ENCODE data around the gene RCC1.

The RCC1 gene

GRCh38 chr1:28499553-28499952, 6.3 kb upstream of the RCC1 start:
- no CpG with 5 or more reads among the region's 4 CpGs for WGBS (ENCODE audit: extremely low coverage, insufficient coverage, low lambda C conversion rate)
- no peak overlapping the region for H3K18ac ChIP-seq (ENCODE audit: low read length)
- no peaks in the 10 kb centered on the region for H3K79me2 ChIP-seq (ENCODE audit: control insufficient read depth, insufficient read depth, low read length)

GRCh38 chr1:28501925-28502324, 3.9 kb upstream of the RCC1 start:
- Histone ChIP-seq H3K18ac (ENCODE audit: low read length) (no peak overlapping the region), H3K4ac (ENCODE audit: low read depth, low read length) (no peak overlapping the region)
- WGBS (ENCODE audit: extremely low coverage, insufficient coverage, low lambda C conversion rate): no CpG with 5 or more reads among the region's 4 CpGs

More at GRCh38 chr1:28499553-28499952, 6.3 kb upstream of the RCC1 start:
- Histone ChIP-seq H2BK5ac (ENCODE audit: low read length) (no peak overlapping the region), H3K36me3 (ENCODE audit: control insufficient read depth, insufficient read depth, low read length) (peaks cover 3% of the 10 kb centered on the region), H3K27ac (ENCODE audit: low read depth, low read length) (no peak overlapping the region), H3K27me3 (ENCODE audit: insufficient read depth, low read length, poor library complexity) (no peaks in the 10 kb centered on the region), H3K4ac (ENCODE audit: low read depth, low read length) (no peak overlapping the region), H3K9ac (ENCODE audit: low read length) (no peak overlapping the region), H2BK15ac (replicated peaks; ENCODE audit: low read depth) (no peak overlapping the region), H3K56ac (ENCODE audit: low read length) (no peak overlapping the region), H3K4me3 (ENCODE audit: low read length) (no peak overlapping the region), H3K4me1 (ENCODE audit: control insufficient read depth, low read depth, low read length) (no peaks in the 10 kb centered on the region), H4K5ac (ENCODE audit: low read length) (no peak overlapping the region), H3K23ac (ENCODE audit: low read length) (no peak overlapping the region), H2AK5ac (ENCODE audit: low read length) (no peak overlapping the region), H3K4me2 (ENCODE audit: low read length) (no peak overlapping the region), H2BK120ac (ENCODE audit: low read depth, low read length) (no peak overlapping the region), H3K79me1 (ENCODE audit: low read length) (no peaks in the 10 kb centered on the region), H4K8ac (ENCODE audit: low read depth, low read length) (no peak overlapping the region)
- DNase-seq: no peak

GRCh38 chr1:28503117-28503516, 2.7 kb upstream of the RCC1 start:
- no peak overlapping the region for H3K9ac ChIP-seq (ENCODE audit: low read length)
- no peak overlapping the region for H2BK15ac ChIP-seq (replicated peaks; ENCODE audit: low read depth)
- H3K4me1 ChIP-seq (ENCODE audit: control insufficient read depth, low read depth, low read length): no peaks in the 10 kb centered on the region
- H3K27me3 ChIP-seq (ENCODE audit: insufficient read depth, low read length, poor library complexity): no peaks in the 10 kb centered on the region
- no peak overlapping the region for H2BK5ac ChIP-seq (ENCODE audit: low read length)
- H3K18ac ChIP-seq (ENCODE audit: low read length): no peak overlapping the region
- H3K27ac ChIP-seq (ENCODE audit: low read depth, low read length): no peak overlapping the region
- no peak overlapping the region for H3K4me2 ChIP-seq (ENCODE audit: low read length)
- no peak for DNase-seq
- no peak overlapping the region for H2AK5ac ChIP-seq (ENCODE audit: low read length)
- no peak overlapping the region for H3K56ac ChIP-seq (ENCODE audit: low read length)
- H3K23ac ChIP-seq (ENCODE audit: low read length): no peak overlapping the region
- no peak overlapping the region for H4K8ac ChIP-seq (ENCODE audit: low read depth, low read length)
- H3K4ac ChIP-seq (ENCODE audit: low read depth, low read length): no peak overlapping the region
- no CpG with 5 or more reads among the region's 3 CpGs for WGBS (ENCODE audit: extremely low coverage, insufficient coverage, low lambda C conversion rate)
- H3K79me2 ChIP-seq (ENCODE audit: control insufficient read depth, insufficient read depth, low read length): peaks cover 16% of the 10 kb centered on the region
- H4K5ac ChIP-seq (ENCODE audit: low read length): no peak overlapping the region
- H3K79me1 ChIP-seq (ENCODE audit: low read length): no peaks in the 10 kb centered on the region
- no peak overlapping the region for H2BK120ac ChIP-seq (ENCODE audit: low read depth, low read length)
- H3K4me3 ChIP-seq (ENCODE audit: low read length): no peak overlapping the region
- H3K36me3 ChIP-seq (ENCODE audit: control insufficient read depth, insufficient read depth, low read length): peaks cover 7% of the 10 kb centered on the region

More at GRCh38 chr1:28501925-28502324, 3.9 kb upstream of the RCC1 start:
- H3K9ac ChIP-seq (ENCODE audit: low read length): no peak overlapping the region
- no peak overlapping the region for H4K8ac ChIP-seq (ENCODE audit: low read depth, low read length)
- H3K27ac ChIP-seq (ENCODE audit: low read depth, low read length): no peak overlapping the region
- no peak overlapping the region for H3K4me3 ChIP-seq (ENCODE audit: low read length)
- no peak overlapping the region for H2BK15ac ChIP-seq (replicated peaks; ENCODE audit: low read depth)
- no peaks in the 10 kb centered on the region for H3K79me1 ChIP-seq (ENCODE audit: low read length)
- no peak overlapping the region for H2AK5ac ChIP-seq (ENCODE audit: low read length)
- no peak overlapping the region for H3K4me2 ChIP-seq (ENCODE audit: low read length)
- peaks cover 9% of the 10 kb centered on the region for H3K79me2 ChIP-seq (ENCODE audit: control insufficient read depth, insufficient read depth, low read length)
- no peak for DNase-seq
- no peak overlapping the region for H2BK120ac ChIP-seq (ENCODE audit: low read depth, low read length)
- H3K56ac ChIP-seq (ENCODE audit: low read length): no peak overlapping the region
- H3K27me3 ChIP-seq (ENCODE audit: insufficient read depth, low read length, poor library complexity): no peaks in the 10 kb centered on the region
- H3K36me3 ChIP-seq (ENCODE audit: control insufficient read depth, insufficient read depth, low read length): peaks cover 2% of the 10 kb centered on the region
- no peak overlapping the region for H4K5ac ChIP-seq (ENCODE audit: low read length)
- H3K23ac ChIP-seq (ENCODE audit: low read length): no peak overlapping the region
- H2BK5ac ChIP-seq (ENCODE audit: low read length): no peak overlapping the region
- H3K4me1 ChIP-seq (ENCODE audit: control insufficient read depth, low read depth, low read length): no peaks in the 10 kb centered on the region

GRCh38 chr1:28506907-28507246, 1.0 kb downstream of the RCC1 start:
- H3K4ac ChIP-seq (ENCODE audit: low read depth, low read length): peak overlapping the region; percentile 59
- H3K9ac ChIP-seq (ENCODE audit: low read length): peak overlapping the region; percentile 100
- peak overlapping the region; percentile 53 for H3K4me2 ChIP-seq (ENCODE audit: low read length)
- H4K8ac ChIP-seq (ENCODE audit: low read depth, low read length): peak overlapping the region; percentile 30
- WGBS (ENCODE audit: extremely low coverage, insufficient coverage, low lambda C conversion rate): no CpG with 5 or more reads among the region's 14 CpGs
- H3K18ac ChIP-seq (ENCODE audit: low read length): peak overlapping the region; percentile 99
- peak overlapping the region; percentile 96 for H3K27ac ChIP-seq (ENCODE audit: low read depth, low read length)
- peaks cover 5% of the 10 kb centered on the region for H3K79me1 ChIP-seq (ENCODE audit: low read length)
- H3K23ac ChIP-seq (ENCODE audit: low read length): no peak overlapping the region
- H3K36me3 ChIP-seq (ENCODE audit: control insufficient read depth, insufficient read depth, low read length): peaks cover 27% of the 10 kb centered on the region
- H3K4me3 ChIP-seq (ENCODE audit: low read length): peak overlapping the region; percentile 96
- peak overlapping the region; percentile 35 for H2BK120ac ChIP-seq (ENCODE audit: low read depth, low read length)
- peak overlapping the region; percentile 78 for H4K5ac ChIP-seq (ENCODE audit: low read length)
- no peak overlapping the region for H2BK15ac ChIP-seq (replicated peaks; ENCODE audit: low read depth)
- peaks cover 17% of the 10 kb centered on the region for H3K79me2 ChIP-seq (ENCODE audit: control insufficient read depth, insufficient read depth, low read length)
- H3K56ac ChIP-seq (ENCODE audit: low read length): peak overlapping the region; percentile 98
- H2AK5ac ChIP-seq (ENCODE audit: low read length): no peak overlapping the region
- no peak for DNase-seq
- H2BK5ac ChIP-seq (ENCODE audit: low read length): peak overlapping the region; percentile 90
- H3K4me1 ChIP-seq (ENCODE audit: control insufficient read depth, low read depth, low read length): peaks cover 3% of the 10 kb centered on the region
- H3K27me3 ChIP-seq (ENCODE audit: insufficient read depth, low read length, poor library complexity): no peaks in the 10 kb centered on the region

GRCh38 chr1:28507247-28507645, 1.4 kb downstream of the RCC1 start:
- Histone ChIP-seq H2BK120ac (ENCODE audit: low read depth, low read length) (peak overlapping the region; percentile 35), H3K79me1 (ENCODE audit: low read length) (peaks cover 5% of the 10 kb centered on the region), H3K4ac (ENCODE audit: low read depth, low read length) (peak overlapping the region; percentile 59), H3K18ac (ENCODE audit: low read length) (peak overlapping the region; percentile 99), H3K4me3 (ENCODE audit: low read length) (peak overlapping the region; percentile 96), H4K5ac (ENCODE audit: low read length) (peak overlapping the region; percentile 78), H3K36me3 (ENCODE audit: control insufficient read depth, insufficient read depth, low read length) (peaks cover 27% of the 10 kb centered on the region), H3K27ac (ENCODE audit: low read depth, low read length) (peak overlapping the region; percentile 96), H3K4me1 (ENCODE audit: control insufficient read depth, low read depth, low read length) (peaks cover 3% of the 10 kb centered on the region), H4K8ac (ENCODE audit: low read depth, low read length) (no peak overlapping the region), H2BK5ac (ENCODE audit: low read length) (peak overlapping the region; percentile 90), H3K4me2 (ENCODE audit: low read length) (peak overlapping the region; percentile 53), H3K79me2 (ENCODE audit: control insufficient read depth, insufficient read depth, low read length) (peaks cover 17% of the 10 kb centered on the region), H3K23ac (ENCODE audit: low read length) (no peak overlapping the region), H2AK5ac (ENCODE audit: low read length) (no peak overlapping the region), H3K27me3 (ENCODE audit: insufficient read depth, low read length, poor library complexity) (no peaks in the 10 kb centered on the region), H3K56ac (ENCODE audit: low read length) (peak overlapping the region; percentile 98), H3K9ac (ENCODE audit: low read length) (peak overlapping the region; percentile 100), H2BK15ac (replicated peaks; ENCODE audit: low read depth) (no peak overlapping the region)
- DNase-seq: no peak
- WGBS (ENCODE audit: extremely low coverage, insufficient coverage, low lambda C conversion rate): no CpG with 5 or more reads among the region's 11 CpGs

All from mesendoderm (in vitro differentiated cells).